WTC11 (cell line): ENCODE results near the gene CYP4F11. TPM values are rescaled to one million over a fixed set of nuclear protein-coding genes. Genes with fewer than 3 reads are reported as not detected.
"Not testable (repeated sequence)": the region's sequence is repeated elsewhere in the genome, so short reads cannot be mapped to it uniquely, and the experiment has no call there.

Experiments used
- ATAC-seq: fragments of 200-7000 bp; cut with Tn5 transposase; 2 replicates; pipeline ENCODE4 v1.10.0; 2021; ENCODE audit warnings: mild to moderate bottlenecking, moderate library complexity
- CTCF ChIA-PET: fragments of 300-600 bp; sonication (Branson Sonifier 250); formaldehyde crosslinking; loops from one replicate; lab custom pipeline; 2021; ENCODE audit warnings: antibody characterized with exemption; lab: Charles Lee
- POLR2A ChIA-PET: fragments of 350-600 bp; sonication (Branson Sonifier 250); formaldehyde crosslinking; loops from one replicate; lab custom pipeline; 2021; ENCODE audit warnings: antibody characterized with exemption; lab: Charles Lee
- DNase-seq: peaks from one replicate; pipeline ENCODE4 v3.0.0; 2021; ENCODE audit warnings: low spot score
- H3K27ac Mint-ChIP-seq: 2 replicates; pipeline ENCODE4 v1.8.0; 2021; ENCODE audit warnings: mixed read lengths
- H3K27me3 Mint-ChIP-seq: 2 replicates; pipeline ENCODE4 v1.8.0; 2021; ENCODE audit warnings: low read depth, mild to moderate bottlenecking, moderate library complexity, mixed read lengths
- H3K36me3 Mint-ChIP-seq: 2 replicates; pipeline ENCODE4 v1.8.0; 2021; ENCODE audit warnings: mixed read lengths
- H3K4me1 Mint-ChIP-seq: 2 replicates; pipeline ENCODE4 v1.8.0; 2022; ENCODE audit warnings: mixed read lengths
- H3K4me3 Mint-ChIP-seq: 2 replicates; pipeline ENCODE4 v1.8.0; 2021; ENCODE audit warnings: mild to moderate bottlenecking, moderate library complexity, mixed read lengths
- H3K9me3 Mint-ChIP-seq: 2 replicates; pipeline ENCODE4 v1.8.0; 2021; ENCODE audit warnings: mixed read lengths
- ATF1 ChIP-seq: sonication (generic); formaldehyde crosslinking; IDR thresholded peaks from 2 replicates; pipeline ENCODE4 v1.8.1; 2023; ENCODE audit warnings: mild to moderate bottlenecking, moderate library complexity, missing genetic modification reagents
- CBFB ChIP-seq: sonication (generic); formaldehyde crosslinking; IDR thresholded peaks from 2 replicates; pipeline ENCODE4 v1.8.1; 2022; ENCODE audit warnings: mild to moderate bottlenecking, low read depth, missing genetic modification reagents
- EMX1 ChIP-seq: fragments of 250-450 bp; sonication (Bioruptor Pico); IDR thresholded peaks from 2 replicates; pipeline ENCODE4 v1.8.0; 2021; ENCODE audit warnings: mild to moderate bottlenecking
- FOXJ3 ChIP-seq: sonication (generic); formaldehyde crosslinking; IDR thresholded peaks from 2 replicates; pipeline ENCODE4 v1.9.0; 2021; ENCODE audit warnings: missing genetic modification reagents, mild to moderate bottlenecking, borderline replicate concordance
- FOXP1 ChIP-seq: sonication (generic); formaldehyde crosslinking; IDR thresholded peaks from 2 replicates; pipeline ENCODE4 v1.8.0; 2022; ENCODE audit warnings: missing genetic modification reagents, mild to moderate bottlenecking, moderate library complexity, borderline replicate concordance
- JAZF1 ChIP-seq: fragments of 250-450 bp; sonication (Bioruptor Pico); IDR thresholded peaks from 2 replicates; pipeline ENCODE4 v1.9.0; 2021; ENCODE audit warnings: moderate library complexity, mild to moderate bottlenecking, inconsistent platforms
- NFATC4 ChIP-seq: fragments of 250-450 bp; sonication (Bioruptor Pico); IDR thresholded peaks from 2 replicates; pipeline ENCODE4 v1.9.0; 2021; ENCODE audit warnings: mild to moderate bottlenecking
- NR3C1 ChIP-seq: sonication (generic); formaldehyde crosslinking; conservative IDR thresholded peaks from 2 replicates; pipeline ENCODE4 v1.8.1; 2023; ENCODE audit warnings: low read depth, mild to moderate bottlenecking, missing genetic modification reagents
- OVOL2 ChIP-seq: fragments of 250-450 bp; sonication (Bioruptor Pico); IDR thresholded peaks from 2 replicates; pipeline ENCODE4 v1.9.0; 2021; ENCODE audit warnings: mild to moderate bottlenecking, borderline replicate concordance
- RORB ChIP-seq: fragments of 250-450 bp; sonication (Bioruptor Pico); IDR thresholded peaks from 2 replicates; pipeline ENCODE4 v1.9.0; 2021; ENCODE audit warnings: mild to moderate bottlenecking
- SP1 ChIP-seq: sonication (generic); formaldehyde crosslinking; conservative IDR thresholded peaks from 2 replicates; pipeline ENCODE4 v1.8.1; 2022; ENCODE audit warnings: missing genetic modification reagents
- USF2 ChIP-seq: sonication (generic); formaldehyde crosslinking; IDR thresholded peaks from 2 replicates; pipeline ENCODE4 v1.8.1; 2023; ENCODE audit warnings: mild to moderate bottlenecking, missing genetic modification reagents, moderate library complexity
- ZNF138 ChIP-seq: sonication (generic); formaldehyde crosslinking; conservative IDR thresholded peaks from 2 replicates; pipeline ENCODE4 v1.8.1; 2022; ENCODE audit warnings: mild to moderate bottlenecking, moderate library complexity, missing genetic modification reagents
- ZNF232 ChIP-seq: sonication (generic); formaldehyde crosslinking; IDR thresholded peaks from 2 replicates; pipeline ENCODE4 v1.8.0; 2022; ENCODE audit warnings: mild to moderate bottlenecking, missing genetic modification reagents
- ZNF281 ChIP-seq: sonication (generic); formaldehyde crosslinking; IDR thresholded peaks from 2 replicates; pipeline ENCODE4 v1.8.0; 2023; ENCODE audit warnings: mild to moderate bottlenecking, missing genetic modification reagents
- ZSCAN18 ChIP-seq: fragments of 250-450 bp; sonication (Bioruptor Pico); IDR thresholded peaks from 2 replicates; pipeline ENCODE4 v2.1.2; 2022; ENCODE audit warnings: mild to moderate bottlenecking, moderate library complexity
- total RNA-seq: library from RNA; stranded (reverse); gene quantifications from 3 replicates; pipeline ENCODE4 v1.2.3, GENCODE V29; 2021
- TF ChIP-seq, protein P1 (sequence below): sonication (generic); formaldehyde crosslinking; IDR thresholded peaks from 2 replicates; pipeline ENCODE4 v1.8.0; 2022; ENCODE audit warnings: mild to moderate bottlenecking, missing genetic modification reagents
- TF ChIP-seq, protein P2 (sequence below): sonication (generic); formaldehyde crosslinking; IDR thresholded peaks from 2 replicates; pipeline ENCODE4 v1.8.0; 2022; ENCODE audit warnings: mild to moderate bottlenecking, missing genetic modification reagents
- TF ChIP-seq, protein P3 (sequence below): fragments of 250-450 bp; sonication (Bioruptor Pico); IDR thresholded peaks from 2 replicates; pipeline ENCODE4 v1.9.0; 2021; ENCODE audit warnings: mild to moderate bottlenecking

Gene CYP4F11
- total RNA-seq, 1 experiment from 2014 or later: not detected

DNA sequence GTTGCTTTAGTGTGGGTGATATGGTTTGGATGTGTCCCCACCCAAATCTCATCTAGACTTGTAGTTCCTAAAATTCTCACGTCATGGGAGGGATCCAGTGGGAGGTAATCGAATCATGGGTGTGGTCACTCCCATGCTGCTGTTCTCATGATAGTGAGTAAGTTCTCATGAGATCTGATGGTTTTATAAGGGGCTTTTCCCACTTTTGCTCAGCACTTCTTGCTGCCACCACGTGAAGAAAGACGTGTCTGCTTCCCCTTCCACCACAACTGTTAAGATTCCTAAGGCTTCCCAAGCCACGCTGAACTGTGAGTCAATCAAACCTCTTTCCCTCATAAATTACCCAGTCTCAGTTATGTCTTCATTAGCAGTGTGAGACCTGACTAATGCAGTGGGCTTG lies 40.5 kb upstream of the CYP4F11 start:
- H3K4me1 Mint-ChIP-seq: no peaks in the 10 kb centered on the region
- TF ChIP-seq NFATC4 (no peak), FOXJ3 (CRISPR knock-in tag) (no peak), ZNF138 (CRISPR knock-in tag) (no peak), ATF1 (CRISPR knock-in tag) (no peak), ZNF281 (CRISPR knock-in tag) (no peak), RORB (CRISPR knock-in tag) (no peak), JAZF1 (CRISPR knock-in tag) (no peak)
- TF ChIP-seq, protein P1, sequence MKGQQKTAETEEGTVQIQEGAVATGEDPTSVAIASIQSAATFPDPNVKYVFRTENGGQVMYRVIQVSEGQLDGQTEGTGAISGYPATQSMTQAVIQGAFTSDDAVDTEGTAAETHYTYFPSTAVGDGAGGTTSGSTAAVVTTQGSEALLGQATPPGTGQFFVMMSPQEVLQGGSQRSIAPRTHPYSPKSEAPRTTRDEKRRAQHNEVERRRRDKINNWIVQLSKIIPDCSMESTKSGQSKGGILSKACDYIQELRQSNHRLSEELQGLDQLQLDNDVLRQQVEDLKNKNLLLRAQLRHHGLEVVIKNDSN (CRISPR knock-in tag): no peak
- TF ChIP-seq, protein P2, sequence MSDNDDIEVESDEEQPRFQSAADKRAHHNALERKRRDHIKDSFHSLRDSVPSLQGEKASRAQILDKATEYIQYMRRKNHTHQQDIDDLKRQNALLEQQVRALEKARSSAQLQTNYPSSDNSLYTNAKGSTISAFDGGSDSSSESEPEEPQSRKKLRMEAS (CRISPR knock-in tag): no peak
- H3K27me3 Mint-ChIP-seq: peaks cover 34% of the 10 kb centered on the region
- ChIA-PET CTCF (no interaction called here), POLR2A (no interaction called here)
- DNase-seq (no peak), ATAC-seq (no peak)
- no peak overlapping the region for H3K27ac Mint-ChIP-seq
- H3K36me3 Mint-ChIP-seq: peaks cover 46% of the 10 kb centered on the region
- peaks cover 84% of the 10 kb centered on the region for H3K9me3 Mint-ChIP-seq
- no peak overlapping the region for H3K4me3 Mint-ChIP-seq

- H3K4me1 Mint-ChIP-seq, CTCF ChIA-PET, POLR2A ChIA-PET, H3K27ac Mint-ChIP-seq, H3K4me3 Mint-ChIP-seq, ATAC-seq, DNase-seq: not testable (repeated sequence)
- Mint-ChIP-seq H3K36me3 (peaks cover 33% of the 10 kb centered on the region), H3K27me3 (peaks cover 27% of the 10 kb centered on the region), H3K9me3 (peaks cover 72% of the 10 kb centered on the region)
These were observed 37.7 kb upstream of the CYP4F11 start for GRCh38 chr19:15972043-15972442.

GRCh38 chr19:15971224-15971780 lies 37.0 kb upstream of the CYP4F11 start:
- ChIA-PET CTCF (no interaction called here), POLR2A (no interaction called here)
- ATAC-seq: no peak
- Mint-ChIP-seq H3K4me1 (no peaks in the 10 kb centered on the region), H3K27me3 (peaks cover 24% of the 10 kb centered on the region), H3K36me3 (peaks cover 35% of the 10 kb centered on the region), H3K27ac (no peak overlapping the region)
- TF ChIP-seq USF2 (CRISPR knock-in tag): no peak
- TF ChIP-seq, protein P3, sequence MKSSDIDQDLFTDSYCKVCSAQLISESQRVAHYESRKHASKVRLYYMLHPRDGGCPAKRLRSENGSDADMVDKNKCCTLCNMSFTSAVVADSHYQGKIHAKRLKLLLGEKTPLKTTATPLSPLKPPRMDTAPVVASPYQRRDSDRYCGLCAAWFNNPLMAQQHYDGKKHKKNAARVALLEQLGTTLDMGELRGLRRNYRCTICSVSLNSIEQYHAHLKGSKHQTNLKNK (CRISPR knock-in tag): no peak
- no peak for TF ChIP-seq SP1 (CRISPR knock-in tag)
- no peak for TF ChIP-seq FOXP1 (CRISPR knock-in tag)
- TF ChIP-seq EMX1 (CRISPR knock-in tag): no peak
- TF ChIP-seq ZNF232 (CRISPR knock-in tag): no peak
- TF ChIP-seq OVOL2 (CRISPR knock-in tag): no peak
- TF ChIP-seq CBFB (CRISPR knock-in tag): no peak
- TF ChIP-seq ZSCAN18 (CRISPR knock-in tag): no peak
- no peak for TF ChIP-seq NR3C1 (CRISPR knock-in tag)
- TF ChIP-seq, all 79 proteins: peak for 0
- Mint-ChIP-seq H3K4me3 (no peak overlapping the region), H3K9me3 (peaks cover 73% of the 10 kb centered on the region)
- no peak for DNase-seq
